Kidney epithelial cell (primary cell): Measurements from ENCODE around the gene VWA5A. TPM values are rescaled to one million over a fixed set of nuclear protein-coding genes. Genes with fewer than 3 reads are reported as not detected.
"Not testable (repeated sequence)": the region's sequence is repeated elsewhere in the genome, so short reads cannot be mapped to it uniquely, and the experiment has no call there.

Experiments
- DNase-seq: peaks from one replicate; pipeline ENCODE4 v3.0.0-alpha.2; 2010; ENCODE audit warnings: low read depth
- H3K27me3 ChIP-seq: 2 replicates; pipeline ENCODE4 v1.6.0; 2011; ENCODE audit warnings: low read length; ENCODE audit not compliant: control insufficient read depth, insufficient read depth
- H3K36me3 ChIP-seq: 2 replicates; pipeline ENCODE4 v1.5.1; 2011; ENCODE audit warnings: low read length; ENCODE audit not compliant: control insufficient read depth, insufficient read depth
- H3K4me3 ChIP-seq: 2 replicates; pipeline ENCODE4 v1.5.1; 2011; ENCODE audit warnings: low read depth, mild to moderate bottlenecking, control low read depth, low read length
- total RNA-seq: library from RNA; depleted of rRNA; stranded (reverse); fragments of >200 nt; gene quantifications from 2 replicates; pipeline ENCODE4 v1.2.3, GENCODE V29; 2015
- TF ChIP-seq, protein P1 (sequence below): IDR thresholded peaks from 2 replicates; pipeline ENCODE4 v1.5.1; 2011; ENCODE audit warnings: mild to moderate bottlenecking, moderate library complexity, low read length, control low read depth, inconsistent platforms; ENCODE audit not compliant: insufficient read depth, poor library complexity, severe bottlenecking

The VWA5A gene
- total RNA-seq, 1 donor from 2014 or later, result 33.4 TPM

GRCh38 chr11:124167826-124168231 lies 52.6 kb downstream of the VWA5A start:
- no peak for DNase-seq
- TF ChIP-seq, protein P1, sequence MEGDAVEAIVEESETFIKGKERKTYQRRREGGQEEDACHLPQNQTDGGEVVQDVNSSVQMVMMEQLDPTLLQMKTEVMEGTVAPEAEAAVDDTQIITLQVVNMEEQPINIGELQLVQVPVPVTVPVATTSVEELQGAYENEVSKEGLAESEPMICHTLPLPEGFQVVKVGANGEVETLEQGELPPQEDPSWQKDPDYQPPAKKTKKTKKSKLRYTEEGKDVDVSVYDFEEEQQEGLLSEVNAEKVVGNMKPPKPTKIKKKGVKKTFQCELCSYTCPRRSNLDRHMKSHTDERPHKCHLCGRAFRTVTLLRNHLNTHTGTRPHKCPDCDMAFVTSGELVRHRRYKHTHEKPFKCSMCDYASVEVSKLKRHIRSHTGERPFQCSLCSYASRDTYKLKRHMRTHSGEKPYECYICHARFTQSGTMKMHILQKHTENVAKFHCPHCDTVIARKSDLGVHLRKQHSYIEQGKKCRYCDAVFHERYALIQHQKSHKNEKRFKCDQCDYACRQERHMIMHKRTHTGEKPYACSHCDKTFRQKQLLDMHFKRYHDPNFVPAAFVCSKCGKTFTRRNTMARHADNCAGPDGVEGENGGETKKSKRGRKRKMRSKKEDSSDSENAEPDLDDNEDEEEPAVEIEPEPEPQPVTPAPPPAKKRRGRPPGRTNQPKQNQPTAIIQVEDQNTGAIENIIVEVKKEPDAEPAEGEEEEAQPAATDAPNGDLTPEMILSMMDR, result no peak
- no peaks in the 10 kb centered on the region for H3K36me3 ChIP-seq
- no peak overlapping the region for H3K4me3 ChIP-seq
- no peaks in the 10 kb centered on the region for H3K27me3 ChIP-seq

DNA sequence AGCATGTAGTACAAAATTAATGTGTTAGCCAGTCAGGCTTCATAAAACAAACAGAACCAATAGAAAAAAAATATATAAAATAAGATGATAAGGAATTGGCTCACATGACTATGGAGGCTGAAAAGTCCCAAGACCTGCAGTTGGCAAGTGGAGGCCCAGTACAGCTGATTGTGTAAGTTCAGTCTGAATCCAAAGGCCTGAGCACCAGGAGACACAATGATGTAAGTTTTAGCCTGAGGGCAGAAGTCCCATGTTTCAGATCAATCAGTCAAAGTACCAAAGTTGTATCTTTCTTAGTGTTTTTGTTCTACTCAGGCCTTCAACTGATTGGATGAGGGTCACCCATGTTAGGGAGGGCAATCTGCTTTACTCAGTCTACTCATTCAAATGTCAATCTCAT lies 53.5 kb downstream of the VWA5A start:
- no peak overlapping the region for H3K4me3 ChIP-seq
- no peak for DNase-seq
- TF ChIP-seq, protein P1, result no peak
- H3K27me3 ChIP-seq, result no peaks in the 10 kb centered on the region
- H3K36me3 ChIP-seq, result no peaks in the 10 kb centered on the region

DNA sequence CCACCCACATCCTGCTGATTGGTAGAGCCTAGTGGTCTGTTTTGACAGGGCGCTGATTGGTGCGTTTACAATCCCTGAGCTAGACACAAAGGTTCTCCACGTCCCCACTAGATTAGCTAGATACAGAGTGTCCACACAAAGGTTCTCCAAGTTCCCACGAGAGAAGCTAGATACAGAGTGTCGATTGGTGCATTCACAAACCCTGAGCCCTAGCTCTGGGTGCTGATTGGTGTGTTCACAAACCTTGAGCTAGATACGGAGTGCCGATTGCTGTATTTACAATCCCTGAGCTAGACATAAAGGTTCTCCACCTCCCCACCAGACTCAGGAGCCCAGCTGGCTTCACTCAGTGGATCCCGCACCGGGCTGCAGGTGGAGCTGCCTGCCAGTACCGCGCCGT lies 55.1 kb downstream of the VWA5A start:
- not testable (repeated sequence) for H3K27me3 ChIP-seq, H3K4me3 ChIP-seq, H3K36me3 ChIP-seq, DNase-seq

DNA sequence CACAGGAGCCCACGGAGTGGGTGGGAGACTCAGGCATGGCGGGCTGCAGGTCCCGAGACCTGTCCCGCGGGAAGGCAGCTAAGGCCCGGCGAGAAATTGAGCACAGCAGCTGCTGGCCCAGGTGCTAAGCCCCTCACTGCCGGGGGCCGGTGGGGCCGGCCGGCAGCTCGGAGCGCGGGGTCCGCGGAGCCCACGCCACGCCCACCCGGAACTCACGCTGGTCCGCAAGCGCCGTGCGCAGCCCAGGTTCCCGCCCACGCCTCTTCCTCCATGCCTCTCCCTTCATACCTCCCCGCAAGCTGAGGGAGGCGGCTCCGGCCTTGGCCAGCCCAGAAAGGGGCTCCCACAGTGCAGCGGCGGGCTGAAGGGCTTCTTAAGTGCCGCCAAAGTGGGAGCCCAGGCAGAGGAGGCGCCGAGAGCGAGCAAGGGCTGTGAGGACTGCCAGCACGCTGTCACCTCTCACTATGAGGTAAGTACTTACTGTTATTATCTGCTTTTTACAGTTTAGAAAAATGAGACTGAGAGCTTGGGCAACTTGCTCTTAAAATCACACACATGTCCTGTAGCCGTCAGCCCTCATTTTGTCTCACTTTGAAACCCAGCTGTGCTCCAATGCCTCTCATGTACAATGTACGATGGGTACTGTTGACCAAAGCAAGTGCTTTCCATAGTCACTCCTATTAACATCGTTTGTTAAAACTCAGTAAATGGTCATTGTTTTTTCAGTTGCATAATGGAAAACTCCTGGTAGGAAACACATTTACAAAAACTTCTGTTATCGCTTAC lies 55.7 kb downstream of the VWA5A start:
- TF ChIP-seq, protein P1, result no peak
- no peak overlapping the region for H3K4me3 ChIP-seq
- DNase-seq, result no peak
- no peaks in the 10 kb centered on the region for H3K27me3 ChIP-seq
- H3K36me3 ChIP-seq, result no peaks in the 10 kb centered on the region

- TF ChIP-seq, protein P1, result no peak
- no peak for DNase-seq
- H3K4me3 ChIP-seq, result no peak overlapping the region
- H3K36me3 ChIP-seq, result no peaks in the 10 kb centered on the region
- H3K27me3 ChIP-seq, result no peaks in the 10 kb centered on the region
These were observed 56.9 kb downstream of the VWA5A start for GRCh38 chr11:124172101-124172500.

GRCh38 chr11:124172599-124172998 lies 57.3 kb downstream of the VWA5A start:
- TF ChIP-seq, protein P1, result no peak
- no peaks in the 10 kb centered on the region for H3K27me3 ChIP-seq
- DNase-seq, result no peak
- no peaks in the 10 kb centered on the region for H3K36me3 ChIP-seq
- H3K4me3 ChIP-seq, result no peak overlapping the region
